GM19463 (cell line): ENCODE data around the gene ROMO1.
"Not testable (repeated sequence)": the region's sequence is repeated elsewhere in the genome, so short reads cannot be mapped to it uniquely, and the experiment has no call there.

Experiments used
- ATAC-seq: cut with Tn5 transposase; IDR thresholded peaks from one replicate; pipeline ENCODE4 v1.9.1; 2021; ENCODE audit warnings: mild to moderate bottlenecking, moderate library complexity; ENCODE audit not compliant: unreplicated experiment

ROMO1 gene

DNA sequence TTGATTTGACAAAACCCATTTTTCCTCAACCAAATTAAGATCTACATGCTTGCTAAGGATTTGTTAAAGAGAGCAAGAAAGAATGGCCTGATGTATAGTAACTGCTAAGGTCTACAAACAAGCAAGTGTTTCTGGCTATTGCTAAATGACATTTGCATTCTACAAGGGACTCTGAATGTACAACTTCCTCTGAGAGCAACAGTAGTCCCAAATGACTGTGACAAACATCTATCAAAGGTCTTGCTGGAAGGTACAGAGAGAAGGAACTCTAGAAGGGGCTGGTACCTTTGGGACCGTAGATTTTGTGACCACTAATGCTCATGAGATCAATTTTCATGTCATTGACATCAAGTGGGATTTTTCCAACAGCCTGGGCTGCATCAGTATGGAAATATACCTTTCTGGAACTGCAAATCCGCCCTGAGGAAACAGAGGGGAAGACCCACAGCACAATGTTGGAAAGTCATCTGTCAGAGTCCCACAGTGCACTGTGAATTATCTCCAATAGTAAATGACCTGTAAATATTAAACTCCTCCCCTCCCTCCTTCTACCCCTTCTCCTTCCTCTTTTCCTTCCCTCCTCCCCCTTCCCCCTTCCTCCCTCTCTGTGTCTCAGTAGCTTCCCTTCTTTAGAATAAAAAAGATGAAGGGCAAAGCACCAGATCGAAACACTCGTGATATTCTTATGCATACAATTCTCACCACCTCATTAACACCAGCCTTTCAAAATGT is 18.6 kb upstream of the ROMO1 start:
- ATAC-seq = no peak

- ATAC-seq = no peak
Observed at GRCh38 chr20:35681960-35682359, 17.2 kb upstream of the ROMO1 start.

- not testable (repeated sequence) for ATAC-seq
Observed at GRCh38 chr20:35685368-35685767, 13.8 kb upstream of the ROMO1 start.

- ATAC-seq = not testable (repeated sequence)
Observed at GRCh38 chr20:35686872-35687271, 12.3 kb upstream of the ROMO1 start.

DNA sequence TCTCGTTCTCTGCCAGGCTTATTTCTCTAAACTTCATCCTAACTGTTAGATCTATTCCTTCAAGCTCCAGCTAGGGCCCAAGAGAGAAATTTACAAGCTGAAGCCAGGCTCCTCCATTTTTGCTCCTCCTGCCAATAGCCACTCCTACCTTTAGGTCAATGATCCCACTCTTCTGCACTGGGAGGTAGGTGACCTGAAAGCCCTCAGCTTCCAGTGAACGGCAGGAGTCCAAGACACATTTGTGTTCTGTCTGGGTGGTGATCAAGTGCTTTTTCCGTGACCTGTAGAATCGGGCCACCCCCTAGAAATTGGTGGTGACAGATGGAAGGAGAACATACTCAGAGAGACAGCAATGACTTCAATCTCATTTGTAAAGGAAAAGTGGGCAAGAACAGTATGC is 8.9 kb upstream of the ROMO1 start:
- no peak for ATAC-seq

GRCh38 chr20:35695245-35695749 is 3.9 kb upstream of the ROMO1 start:
- ATAC-seq = no peak

DNA sequence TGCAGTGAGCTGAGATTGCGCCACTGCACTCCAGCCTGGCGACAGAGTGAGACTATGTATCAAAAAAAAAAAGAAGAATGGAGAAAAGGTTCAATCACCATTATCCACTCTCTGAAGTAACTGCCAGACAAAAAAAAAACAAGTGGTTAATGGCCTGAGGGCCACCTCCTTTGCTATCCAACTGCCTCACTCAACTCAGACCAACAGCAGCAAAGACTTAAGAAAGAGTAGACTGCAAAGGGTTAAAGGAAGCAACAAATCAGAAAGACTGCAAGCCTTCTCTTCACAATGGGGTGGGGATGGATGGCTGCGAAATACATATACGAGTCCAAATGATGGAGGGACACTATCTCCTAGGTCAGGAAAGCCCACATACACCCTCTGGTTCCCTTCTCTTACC is 3.2 kb upstream of the ROMO1 start:
- no peak for ATAC-seq

- ATAC-seq = no peak
Observed at GRCh38 chr20:35697696-35698297, 1.4 kb upstream of the ROMO1 start.

DNA sequence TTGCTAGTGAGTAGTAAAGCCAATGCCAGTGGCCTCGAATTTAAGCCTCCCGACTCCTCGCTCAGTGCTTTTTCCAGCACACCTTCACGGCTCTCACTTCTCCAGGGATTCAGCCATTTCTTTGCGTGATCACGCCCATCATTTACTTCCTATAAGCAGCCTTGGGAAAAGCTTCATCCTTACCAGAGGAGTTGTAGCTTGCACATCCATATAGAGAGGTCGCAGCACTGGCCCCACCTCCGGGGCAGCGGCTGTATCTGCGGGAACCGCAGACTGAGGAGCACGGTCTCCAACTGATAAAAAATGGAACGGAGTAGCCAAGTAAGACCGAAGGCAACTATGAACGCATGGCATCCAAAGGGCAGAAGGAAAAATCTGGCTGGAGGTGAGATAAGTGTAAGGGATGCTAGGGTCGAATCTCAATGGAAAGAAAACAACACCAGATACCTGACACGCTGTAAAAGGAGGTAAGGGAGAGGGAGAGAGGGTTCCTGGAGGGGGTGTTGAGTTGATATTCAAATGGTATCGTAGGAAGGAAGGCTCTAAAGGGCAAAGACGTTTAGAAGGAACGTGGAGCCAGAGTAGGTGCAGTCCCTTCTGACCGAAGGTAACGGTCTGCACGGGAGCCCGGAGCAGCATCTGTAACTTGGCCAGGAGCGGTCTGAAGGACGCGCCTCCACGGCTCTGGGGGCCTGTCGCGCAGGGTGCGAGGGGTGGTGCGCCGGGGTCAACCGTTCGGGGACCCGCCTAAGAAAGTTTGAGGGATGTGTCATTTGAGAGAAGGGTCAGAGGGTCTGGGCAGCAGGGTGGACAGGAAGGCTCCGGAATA is 693 bp upstream of the ROMO1 start:
- ATAC-seq = peak; percentile 18

DNA sequence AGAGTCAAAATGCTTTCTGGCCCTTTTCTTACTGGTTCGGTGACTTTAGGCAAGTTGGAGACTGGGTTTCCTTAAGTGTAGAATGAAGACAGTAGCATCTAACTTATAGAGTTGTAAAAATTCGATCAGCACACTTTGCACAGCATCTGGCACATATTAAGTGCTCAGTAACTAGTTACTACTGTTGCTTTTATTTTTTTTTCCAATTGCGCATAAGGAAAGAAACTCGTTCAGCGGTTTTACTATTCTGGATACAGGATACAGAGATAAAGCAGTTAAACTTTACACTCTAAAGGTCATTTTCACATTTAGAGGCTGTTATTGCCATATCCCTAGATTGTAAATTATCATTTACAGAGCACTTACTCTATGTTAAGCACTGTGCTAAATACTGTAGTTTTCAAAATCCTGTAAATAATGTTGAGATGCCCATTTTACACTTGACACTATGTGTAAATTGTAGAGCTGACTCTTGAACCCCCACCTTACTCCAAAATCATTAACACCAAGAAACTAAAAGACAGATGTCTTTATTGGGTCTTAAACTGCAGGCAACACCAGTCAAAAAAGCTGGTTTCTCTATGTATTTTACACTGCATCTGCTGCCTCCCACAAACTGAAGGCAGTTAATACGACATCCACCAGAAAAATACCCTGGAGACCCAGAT is 886 bp downstream of the ROMO1 start:
- ATAC-seq = no peak

DNA sequence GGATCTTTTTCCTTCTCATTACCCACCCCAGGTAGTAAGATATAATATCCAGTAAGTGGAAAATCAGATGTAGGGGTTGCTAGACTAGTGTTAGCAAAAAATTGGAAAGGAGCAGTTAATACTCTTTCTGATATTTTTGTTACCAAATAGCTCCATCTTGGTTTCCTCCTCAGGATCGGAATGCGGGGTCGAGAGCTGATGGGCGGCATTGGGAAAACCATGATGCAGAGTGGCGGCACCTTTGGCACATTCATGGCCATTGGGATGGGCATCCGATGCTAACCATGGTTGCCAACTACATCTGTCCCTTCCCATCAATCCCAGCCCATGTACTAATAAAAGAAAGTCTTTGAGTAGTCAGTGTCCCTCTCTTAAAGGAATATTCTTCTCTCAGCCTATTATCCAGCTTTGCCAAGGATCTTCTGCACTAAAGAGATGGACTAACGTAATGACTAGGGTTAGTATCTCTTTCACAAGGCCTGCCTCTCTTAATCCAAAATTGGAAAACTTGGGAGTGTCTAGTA is 1.5 kb downstream of the ROMO1 start:
- ATAC-seq = no peak

- ATAC-seq = no peak
Observed at GRCh38 chr20:35702051-35702823, 3.0 kb downstream of the ROMO1 start.

DNA sequence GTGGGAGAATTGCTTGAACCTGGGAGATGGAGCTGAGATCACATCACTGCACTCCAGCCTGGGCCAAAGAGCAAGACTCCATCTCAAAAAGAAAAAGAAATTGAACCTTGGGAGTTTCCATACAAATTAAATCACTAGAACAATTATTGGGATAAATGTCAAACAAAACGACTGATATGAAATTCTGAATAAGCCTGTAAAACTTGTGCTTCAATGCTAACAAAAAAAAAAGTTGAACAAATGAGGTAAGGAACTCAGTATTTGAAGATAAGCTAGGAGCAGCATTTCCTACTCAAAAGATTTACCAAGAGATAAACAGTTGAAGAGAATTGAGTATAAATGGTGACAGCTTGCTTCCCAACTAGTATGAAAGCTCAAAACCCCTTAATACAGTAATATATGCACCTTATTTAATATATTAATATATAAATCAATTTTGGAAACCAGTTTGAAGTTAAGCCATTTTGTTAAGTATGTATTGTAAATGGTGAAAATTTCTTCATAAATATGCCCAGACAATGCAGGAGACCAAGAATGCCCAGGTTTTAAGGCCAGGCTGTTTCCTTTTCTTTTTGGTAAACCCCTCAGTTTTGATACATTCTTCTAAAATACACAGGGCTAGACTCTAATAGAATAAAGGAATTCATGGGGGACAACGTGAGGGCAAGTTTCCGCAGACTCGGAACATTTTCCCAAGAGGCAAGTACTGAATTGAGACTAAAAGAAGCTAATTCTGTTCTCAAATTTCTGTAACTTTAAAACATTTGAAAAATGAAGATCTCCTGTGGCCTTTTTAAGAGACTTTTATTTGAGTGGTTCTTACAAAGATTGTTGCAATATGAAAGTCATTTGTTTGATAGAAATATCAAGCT is 3.9 kb downstream of the ROMO1 start:
- ATAC-seq = no peak

DNA sequence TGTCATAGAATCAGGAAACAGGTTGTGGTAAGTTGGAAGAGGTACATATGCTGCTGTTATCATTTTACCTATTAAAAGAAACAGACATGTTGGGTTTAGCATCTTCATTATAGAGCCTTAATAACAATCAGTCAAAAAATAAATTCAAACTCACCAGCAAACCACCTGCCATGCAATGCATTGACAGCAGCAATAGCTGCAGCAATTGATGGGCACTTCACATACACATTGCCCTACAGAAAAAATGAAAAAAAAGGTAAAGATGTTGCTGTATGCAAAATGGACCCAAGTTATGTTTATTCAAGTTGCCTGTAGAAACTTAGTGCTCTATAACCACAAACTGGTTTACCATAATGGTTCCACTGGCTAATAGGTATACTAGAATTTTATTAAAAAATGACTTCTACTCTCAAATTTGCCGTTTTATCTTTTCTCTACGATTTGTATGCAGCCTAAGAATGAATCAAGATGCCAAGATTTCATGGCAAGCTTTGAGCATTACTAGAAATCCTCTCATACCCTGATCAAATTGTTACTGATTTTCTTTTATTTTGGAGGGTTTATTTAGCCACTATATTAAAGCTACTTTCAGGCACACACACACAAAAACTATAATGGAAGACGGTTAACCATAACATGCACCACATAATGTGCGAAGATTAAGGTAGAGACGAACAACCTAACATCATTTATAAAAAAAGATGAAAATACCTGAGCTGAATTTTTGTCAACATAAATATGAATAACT is 5.5 kb downstream of the ROMO1 start:
- ATAC-seq = no peak

- ATAC-seq = not testable (repeated sequence)
Observed at GRCh38 chr20:35705894-35706293, 6.7 kb downstream of the ROMO1 start.

DNA sequence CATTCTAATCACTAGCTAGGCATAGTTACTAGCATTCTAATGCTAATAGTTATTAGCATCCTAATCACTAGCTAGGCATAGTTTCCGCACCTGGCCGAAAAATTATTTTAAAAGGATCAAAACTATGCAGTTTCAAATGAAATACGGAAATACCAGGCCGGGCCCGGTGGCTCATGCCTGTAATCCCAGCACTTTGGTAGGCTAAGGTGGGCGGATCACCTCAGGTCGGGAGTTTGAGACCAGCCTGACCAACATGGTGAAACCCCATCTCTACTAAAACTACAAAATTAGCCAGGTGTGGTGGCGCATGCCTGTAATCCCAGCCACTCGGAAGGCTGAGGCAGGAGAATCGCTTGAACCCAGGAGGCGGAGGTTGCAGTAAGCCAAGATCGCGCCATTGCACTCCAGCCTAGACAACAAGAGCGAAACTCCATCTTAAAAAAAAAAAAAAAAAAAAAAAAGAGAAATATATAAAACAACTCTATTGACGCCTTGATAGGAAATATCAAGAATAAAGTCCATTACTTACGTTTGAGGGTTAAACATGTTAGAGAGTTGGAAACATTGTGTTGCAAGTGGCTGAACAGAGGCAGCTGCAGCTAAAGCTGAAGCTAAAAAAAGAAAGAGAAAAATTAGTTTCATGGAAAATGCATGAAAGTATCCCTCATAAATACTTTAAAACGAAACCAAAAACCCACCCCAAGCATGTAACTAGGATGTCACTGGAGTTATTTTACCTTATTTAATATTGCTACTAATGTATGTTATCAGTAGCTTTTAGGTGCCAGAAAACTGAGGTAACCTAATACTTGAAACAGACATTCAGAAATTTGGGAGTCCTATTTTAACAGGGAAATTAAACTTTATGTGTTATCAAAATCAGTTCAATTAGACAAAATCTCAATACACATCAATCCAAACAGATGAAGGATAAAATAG is 7.7 kb downstream of the ROMO1 start:
- not testable (repeated sequence) for ATAC-seq

- ATAC-seq = no peak
Observed at GRCh38 chr20:35708502-35708901, 9.3 kb downstream of the ROMO1 start.
